Lung microvascular endothelial cell (primary cell): ENCODE data around the gene TMEM212. TPM values are rescaled to one million over a fixed set of nuclear protein-coding genes. Genes with fewer than 3 reads are reported as not detected.
"Not testable (repeated sequence)": the region's sequence is repeated elsewhere in the genome, so short reads cannot be mapped to it uniquely, and the experiment has no call there.

Source experiments
- DNase-seq, 2 donors: peaks; one replicate each; pipeline versions ENCODE4 v3.0.0 to v3.0.0-alpha.2; 2010; ENCODE audit warnings: low read depth in 2 of 2
- total RNA-seq: library from RNA; depleted of rRNA; stranded (reverse); fragments of >200 nt; gene quantifications from 2 replicates; pipeline ENCODE4 v1.2.1, GENCODE V29; 2014

The TMEM212 gene
- total RNA-seq, 1 donor from 2014 or later, result not detected

- no peak for DNase-seq
These were observed 29.8 kb upstream of the TMEM212 start for GRCh38 chr3:171813278-171813896.

DNA sequence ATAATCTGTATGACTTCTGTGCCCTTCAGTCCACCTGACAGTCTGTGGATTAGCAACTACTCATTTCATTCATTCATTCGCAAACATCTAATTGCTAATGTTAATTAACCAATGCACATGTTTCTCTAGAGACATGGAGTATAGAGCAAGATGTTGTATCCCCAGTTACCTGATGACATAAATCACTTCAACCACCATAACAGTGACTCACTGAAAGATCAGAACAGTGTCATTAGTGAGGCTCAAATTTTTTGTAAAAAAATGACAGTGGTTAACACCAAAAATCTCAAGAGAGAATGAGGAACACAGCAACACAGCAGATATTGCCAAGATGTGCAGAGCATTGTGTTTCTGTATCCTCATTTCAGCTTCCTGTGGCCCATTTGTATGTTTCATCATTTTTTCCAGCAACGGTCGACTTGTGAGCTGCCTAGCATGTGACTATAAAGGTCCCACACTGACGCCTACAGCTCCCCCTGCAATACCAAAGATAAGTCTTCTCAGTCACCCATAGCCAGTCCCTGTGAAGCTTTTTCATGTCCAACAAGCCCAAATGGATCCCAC is 29.2 kb upstream of the TMEM212 start:
- DNase-seq, result peak in 1 of 2 donors; percentile 90

DNA sequence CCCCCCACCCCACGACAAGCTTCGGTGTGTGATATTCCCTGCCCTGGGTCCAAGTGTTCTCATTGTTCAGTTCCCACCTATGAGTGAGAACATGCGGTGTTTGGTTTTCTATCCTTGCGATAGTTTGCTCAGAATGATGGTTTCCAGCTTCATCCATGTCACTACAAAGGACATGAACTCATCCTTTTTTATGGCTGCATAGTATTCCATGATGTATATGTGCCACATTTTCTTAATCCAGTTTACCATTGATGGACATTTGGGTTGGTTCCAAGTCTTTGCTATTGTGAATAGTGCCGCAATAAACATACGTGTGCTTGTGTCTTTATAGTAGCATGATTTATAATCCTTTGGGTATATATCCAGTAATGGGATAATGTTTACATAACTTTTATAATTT is 28.5 kb upstream of the TMEM212 start:
- DNase-seq, result not testable (repeated sequence)

DNA sequence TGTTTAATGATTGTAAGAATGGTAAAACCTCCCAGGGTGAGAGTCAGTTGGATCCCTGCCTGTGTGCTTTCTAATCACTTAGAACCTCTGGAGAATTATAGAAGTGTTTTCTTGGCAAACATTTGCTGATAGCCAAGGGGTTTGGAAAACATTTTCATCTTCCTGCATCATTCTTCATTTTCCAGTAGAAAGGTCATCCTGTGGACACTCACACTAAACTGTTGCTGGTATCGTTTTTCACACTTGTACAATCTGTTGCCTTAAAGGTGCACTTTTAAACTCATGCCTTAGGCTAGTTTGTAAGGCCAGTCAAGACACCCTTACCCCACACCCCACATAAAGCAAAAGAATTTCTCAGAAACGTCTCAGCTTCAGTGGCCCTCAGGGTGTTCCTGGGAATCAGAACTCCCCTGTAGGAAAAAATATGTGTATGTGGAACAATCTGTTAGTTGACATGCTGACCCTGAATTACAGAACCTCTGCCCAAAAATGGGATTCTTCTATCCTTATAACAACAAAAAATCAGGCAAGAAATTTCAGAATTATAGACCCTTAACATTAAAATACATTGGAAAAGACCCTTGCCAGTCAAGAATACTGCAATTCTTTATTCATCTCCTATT is 27.1 kb upstream of the TMEM212 start:
- peak in 1 of 2 donors; percentile 66 for DNase-seq

- no peak for DNase-seq
These were observed 25.9 kb upstream of the TMEM212 start for GRCh38 chr3:171817074-171817800.

DNA sequence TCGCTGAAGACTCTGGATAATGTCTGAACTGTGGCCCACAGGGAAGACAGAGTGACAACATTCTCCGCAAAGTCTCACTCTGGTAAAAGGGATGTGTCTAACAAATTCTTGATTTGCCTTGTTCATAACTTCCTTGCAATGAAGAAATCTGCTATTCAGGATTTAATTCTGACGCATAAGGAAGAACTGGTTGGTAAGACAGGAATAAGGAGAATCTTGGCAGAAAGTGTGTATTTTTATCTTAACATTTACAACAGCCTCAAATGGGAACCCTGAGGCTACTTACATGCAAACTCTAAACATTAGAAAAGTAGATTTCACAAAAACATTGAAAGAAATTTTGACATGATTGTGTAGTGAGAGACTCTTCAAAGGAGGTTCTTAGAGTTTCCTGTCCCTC is 22.1 kb upstream of the TMEM212 start:
- no peak for DNase-seq

DNA sequence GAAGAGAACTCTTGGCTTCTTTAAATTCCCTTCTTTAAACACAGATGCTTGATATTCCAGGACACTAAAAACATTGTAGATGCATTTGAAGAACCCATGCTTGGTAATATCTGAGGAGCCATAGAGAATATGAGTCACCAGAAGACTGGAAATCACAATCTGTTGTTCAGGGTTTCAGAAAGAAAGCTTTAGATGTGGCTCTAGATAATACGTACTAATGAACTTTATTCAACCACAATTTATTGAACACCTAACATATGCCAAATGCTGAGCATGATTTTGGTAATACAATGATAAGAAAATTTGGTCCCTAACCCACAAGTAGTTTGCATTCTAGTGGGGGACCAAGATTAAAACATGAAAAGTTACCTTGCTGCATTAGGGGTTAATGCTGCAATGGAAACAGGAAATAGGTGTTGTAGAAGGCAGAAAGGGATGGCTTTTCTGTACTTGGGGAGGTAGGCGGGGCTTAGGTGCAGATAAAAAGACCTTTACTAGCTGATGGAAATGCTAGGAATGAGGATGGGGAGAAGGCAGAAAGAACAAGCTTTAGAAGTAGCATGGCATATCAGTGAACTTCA is 21.3 kb upstream of the TMEM212 start:
- DNase-seq, result no peak

GRCh38 chr3:171822431-171823106 is 20.6 kb upstream of the TMEM212 start:
- DNase-seq, result no peak

DNA sequence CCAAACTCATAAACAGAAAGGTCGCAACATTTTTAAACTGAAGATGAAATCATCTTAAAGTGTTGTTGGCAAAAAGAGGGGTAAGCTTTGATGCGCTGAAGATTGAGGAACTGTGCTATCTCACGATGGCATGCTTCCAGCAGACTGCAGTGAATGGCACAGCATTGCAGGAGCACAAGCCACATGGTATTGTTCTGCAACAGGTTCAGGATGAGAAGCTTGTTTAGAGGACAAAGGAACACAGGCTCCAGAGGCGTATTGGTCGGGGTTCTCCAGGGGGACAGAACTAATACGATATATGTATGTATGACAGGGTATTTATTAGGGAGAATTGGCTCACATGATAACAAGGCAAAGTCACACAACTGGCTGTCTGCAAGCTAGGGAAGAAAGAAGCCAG is 19.0 kb upstream of the TMEM212 start:
- DNase-seq, result no peak

GRCh38 chr3:171824824-171825221 is 18.3 kb upstream of the TMEM212 start:
- DNase-seq, result peak; percentile 67 to 85

DNA sequence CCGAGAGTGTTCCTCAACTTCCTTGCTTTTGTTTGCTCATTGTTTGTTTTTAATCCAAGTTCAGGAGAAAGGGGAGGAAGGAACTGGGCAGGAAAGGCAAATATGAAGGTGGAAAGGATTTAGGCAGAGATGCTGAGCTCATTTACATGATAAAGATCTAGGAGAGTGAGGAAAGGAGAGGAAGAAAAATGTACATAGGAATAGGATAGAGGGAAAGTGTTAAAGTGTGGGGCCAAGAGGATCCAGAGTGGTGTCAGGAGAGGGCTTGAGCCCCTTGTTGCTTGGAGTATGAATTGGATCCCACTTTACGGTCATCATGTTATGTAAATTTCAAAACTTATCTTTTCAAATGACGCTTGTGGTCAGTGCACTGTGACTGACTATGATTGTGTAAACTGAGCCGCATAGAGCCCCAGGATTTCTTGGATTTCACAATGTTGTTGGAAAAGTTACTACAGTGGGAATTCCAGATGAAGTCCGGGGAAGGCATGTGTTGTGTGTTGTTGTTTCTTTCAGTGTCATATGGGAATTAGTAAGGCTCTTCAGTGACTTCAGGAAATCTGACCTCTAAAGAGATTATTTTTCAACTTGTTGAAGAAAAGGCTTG is 17.8 kb upstream of the TMEM212 start:
- DNase-seq, result peak; percentile 35 to 55

DNA sequence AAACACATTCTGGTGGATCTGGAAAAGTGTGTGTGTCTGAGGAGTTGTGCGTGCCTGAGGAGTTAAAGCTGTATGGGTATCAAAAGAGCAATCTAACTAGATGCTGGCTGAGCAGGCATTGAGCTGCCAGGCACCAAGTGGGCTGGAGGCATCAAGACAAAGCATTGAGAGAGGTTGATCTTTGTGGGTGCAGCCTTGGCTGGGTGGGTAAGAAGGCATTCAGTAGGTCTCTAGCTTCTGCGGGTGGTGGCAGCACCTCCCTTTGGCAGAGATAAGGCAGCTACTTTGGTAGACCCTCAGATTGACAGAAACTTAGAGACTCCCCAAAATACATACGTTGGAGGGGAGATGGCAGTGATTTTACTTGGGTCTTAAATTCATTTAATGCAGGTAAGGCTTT is 15.8 kb upstream of the TMEM212 start:
- no peak for DNase-seq

DNA sequence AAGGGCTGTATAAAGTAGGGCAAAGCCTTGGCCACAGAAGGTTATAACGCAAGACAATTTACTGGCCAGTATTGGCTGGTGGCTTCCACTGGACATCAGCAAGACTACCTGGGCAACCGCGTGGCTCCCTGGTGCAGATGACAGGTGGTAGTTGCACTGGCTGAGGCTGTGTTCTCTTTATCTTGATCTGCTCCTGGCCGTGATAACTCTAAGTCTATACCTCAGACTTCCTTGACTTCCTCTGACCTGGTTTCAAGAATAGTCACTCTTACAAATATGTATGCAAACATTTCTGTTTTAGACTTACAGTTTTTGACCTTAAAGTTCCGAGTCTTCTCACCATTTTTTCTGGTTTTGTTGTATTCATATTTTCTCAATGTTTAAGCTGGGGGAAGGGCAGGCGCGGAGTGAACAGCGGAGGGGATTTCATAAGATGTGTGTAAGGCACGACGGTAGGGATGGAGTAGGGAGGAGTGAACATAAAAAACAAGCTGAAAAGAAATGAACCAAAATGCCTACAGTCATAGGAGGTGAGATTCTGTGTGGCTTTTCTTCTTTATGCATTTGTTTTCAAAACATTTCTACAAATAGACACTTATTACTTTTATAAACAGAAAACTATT is 15.2 kb upstream of the TMEM212 start:
- no peak for DNase-seq

GRCh38 chr3:171828902-171829770 is 14.0 kb upstream of the TMEM212 start:
- peak; percentile 35 to 45 for DNase-seq

DNA sequence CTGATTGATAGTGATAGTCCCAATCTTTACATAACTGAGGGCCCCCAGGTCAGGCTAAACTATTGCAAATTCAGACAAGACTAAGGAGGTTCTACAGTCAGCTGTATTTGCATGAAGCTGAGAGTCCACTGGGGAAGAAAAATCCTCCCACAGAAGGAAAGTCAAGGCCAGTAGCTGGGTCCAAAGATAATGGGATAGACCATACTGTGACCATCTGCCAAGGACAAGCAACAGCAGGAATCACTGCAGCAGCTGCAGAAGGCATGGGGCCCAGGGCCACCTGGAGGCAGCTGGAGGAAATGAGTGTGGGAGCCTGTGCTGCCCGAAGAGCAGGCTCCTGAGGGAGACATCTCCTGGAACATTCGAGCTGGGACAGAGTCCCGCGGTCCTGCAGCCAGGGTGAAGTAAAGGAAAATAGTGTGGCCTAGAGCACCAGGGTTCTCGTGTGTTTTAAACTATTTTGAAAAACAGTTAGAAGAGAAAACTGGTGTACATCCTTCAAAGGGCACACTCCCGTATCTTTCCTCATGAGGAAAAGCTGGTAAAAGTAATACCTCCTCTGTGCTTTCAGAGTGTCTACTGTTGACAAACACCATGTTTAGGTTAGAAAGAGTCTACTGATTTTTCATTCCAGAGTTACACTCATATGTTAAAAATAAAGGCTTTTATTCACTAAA is 13.2 kb upstream of the TMEM212 start:
- DNase-seq, result peak; percentile 91 to 94

DNA sequence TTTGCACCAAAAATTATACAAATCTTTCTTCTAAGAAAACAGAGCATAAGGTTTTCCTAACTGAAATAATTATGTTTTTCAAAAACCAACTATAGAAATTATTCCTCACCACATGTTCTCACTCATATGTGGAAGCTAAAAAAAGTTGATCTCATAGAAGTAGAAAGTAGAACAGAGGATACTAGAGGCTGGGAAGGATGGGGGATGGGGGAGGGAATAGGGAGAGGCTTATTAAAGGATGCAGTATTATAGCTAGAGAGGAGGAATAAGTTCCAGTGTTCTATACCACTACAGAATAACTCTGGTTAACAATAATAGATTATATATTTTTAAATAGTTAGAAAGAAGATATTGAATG is 12.7 kb upstream of the TMEM212 start:
- no peak for DNase-seq

DNA sequence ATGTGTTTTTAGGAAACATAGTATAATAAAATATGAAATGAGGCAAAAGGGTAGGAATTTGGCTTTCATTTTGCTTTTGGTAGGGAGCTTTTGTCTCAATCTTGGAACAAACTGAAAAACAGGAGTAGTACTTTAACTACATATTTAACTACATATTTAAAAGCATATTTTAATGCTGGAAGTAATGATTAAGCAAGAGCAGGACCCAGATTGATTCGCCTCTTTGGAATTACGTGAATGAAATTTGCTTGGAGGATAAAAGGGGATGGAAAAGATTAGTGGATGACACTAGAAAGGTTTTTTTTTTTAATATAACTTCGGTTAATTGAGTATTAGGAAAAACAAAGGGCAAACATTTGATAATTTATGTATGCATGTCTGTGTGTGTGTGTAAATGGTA is 11.2 kb upstream of the TMEM212 start:
- no peak for DNase-seq

DNA sequence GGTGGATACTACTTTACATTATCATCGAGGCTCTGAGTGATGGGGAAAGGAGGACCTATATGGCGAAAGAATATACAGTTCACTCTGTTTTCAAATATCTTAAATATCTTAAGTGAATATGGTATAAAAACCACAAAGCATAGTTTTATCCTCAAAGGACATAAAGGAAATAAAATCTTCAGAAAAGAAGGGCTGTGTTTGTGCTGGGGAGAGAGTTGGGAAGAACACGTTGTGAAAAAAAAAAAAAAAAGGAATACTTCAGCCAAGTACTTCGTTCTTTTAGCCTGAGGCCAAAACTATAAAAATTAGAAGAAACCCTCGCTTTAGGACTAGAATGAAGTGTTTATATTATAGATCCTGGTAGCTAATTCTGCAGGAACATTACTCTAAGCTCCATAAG is 10.2 kb upstream of the TMEM212 start:
- DNase-seq, result no peak

- DNase-seq, result peak; percentile 72 to 74
These were observed 9.2 kb upstream of the TMEM212 start for GRCh38 chr3:171833789-171834460.
